NCI-H524 (cell line): ENCODE measurements around the gene YTHDC1.
"Not testable (repeated sequence)": the region's sequence is repeated elsewhere in the genome, so short reads cannot be mapped to it uniquely, and the experiment has no call there.

Experiments
- DNase-seq, 2 experiments: peaks; one replicate each; lab custom pipeline; 2025; lab: John Stamatoyannopoulos, UW

YTHDC1 gene

GRCh38 chr4:68349649-68350360, at the start of gene YTHDC1:
YTHDC1 (minus strand) TSS chr4:68350090; CDS start chr4:68349753, 337 bp downstream.
- peak; percentile 88 to 95 for DNase-seq

GRCh38 chr4:68399306-68399705, 49.4 kb upstream of the YTHDC1 start:
- no peak for DNase-seq

GRCh38 chr4:68396756-68397155, 46.9 kb upstream of the YTHDC1 start:
- DNase-seq, result no peak

- no peak for DNase-seq
Observed at GRCh38 chr4:68391436-68391835, 41.5 kb upstream of the YTHDC1 start.

GRCh38 chr4:68390205-68390935, 40.5 kb upstream of the YTHDC1 start:
- no peak for DNase-seq

- not testable (repeated sequence) for DNase-seq
Observed at GRCh38 chr4:68389386-68389913, 39.6 kb upstream of the YTHDC1 start.

GRCh38 chr4:68388347-68388865, 38.5 kb upstream of the YTHDC1 start:
- DNase-seq, result no peak

GRCh38 chr4:68385267-68385666, 35.4 kb upstream of the YTHDC1 start:
- no peak for DNase-seq

GRCh38 chr4:68383115-68383514, 33.2 kb upstream of the YTHDC1 start:
- DNase-seq, result no peak

GRCh38 chr4:68378226-68378625, 28.3 kb upstream of the YTHDC1 start:
- DNase-seq, result no peak

- peak; percentile 37 to 66 for DNase-seq
Observed at GRCh38 chr4:68375667-68376559, 26.0 kb upstream of the YTHDC1 start.

- no peak for DNase-seq
Observed at GRCh38 chr4:68373513-68373912, 23.6 kb upstream of the YTHDC1 start.

- no peak for DNase-seq
Observed at GRCh38 chr4:68372588-68372987, 22.7 kb upstream of the YTHDC1 start.

GRCh38 chr4:68369142-68369805, 19.4 kb upstream of the YTHDC1 start:
- no peak for DNase-seq

GRCh38 chr4:68368691-68369131, 18.8 kb upstream of the YTHDC1 start:
- no peak for DNase-seq

- DNase-seq, result no peak
Observed at GRCh38 chr4:68367835-68368234, 17.9 kb upstream of the YTHDC1 start.

GRCh38 chr4:68366600-68366999, 16.7 kb upstream of the YTHDC1 start:
- no peak for DNase-seq

- no peak for DNase-seq
Observed at GRCh38 chr4:68365068-68365467, 15.2 kb upstream of the YTHDC1 start.

- no peak for DNase-seq
Observed at GRCh38 chr4:68361146-68361589, 11.3 kb upstream of the YTHDC1 start.

GRCh38 chr4:68360231-68360968, 10.5 kb upstream of the YTHDC1 start:
- no peak for DNase-seq

GRCh38 chr4:68359508-68359907, 9.6 kb upstream of the YTHDC1 start:
- no peak for DNase-seq
